Measurements from ENCODE around the gene CRYBA4. TPM values are rescaled to one million over a fixed set of nuclear protein-coding genes. Genes with fewer than 3 reads are reported as not detected.

Gene CRYBA4
- polyA plus RNA-seq, 1 of the 3 experiments (the other 2 are of a cell fraction) = not detected

- Histone ChIP-seq H3K4me1 (ENCODE audit: control insufficient read depth in 1 of 2, insufficient read depth in 2 of 2, low read depth in 1 of 2, low read length in 1 of 2) (peaks cover 3 to 11% of the 10 kb centered on the region in 2 experiments; a peak in 3 of 4 replicates), H3K27me3 (ENCODE audit: insufficient read depth) (no peaks in the 10 kb centered on the region), H3K9me3 (no peaks in the 10 kb centered on the region), H2AFZ (ENCODE audit: low read depth) (no peak overlapping the region), H3K79me2 (ENCODE audit: insufficient read depth) (no peaks in the 10 kb centered on the region), H3K27ac (ENCODE audit: low read depth in 2 of 2, low read length in 1 of 2) (no peak overlapping the region), H3K36me3 (replicated peaks in 1 of 2; ENCODE audit: control insufficient read depth in 1 of 2, insufficient read depth in 2 of 2, low read length in 1 of 2) (no peaks in the 10 kb centered on the region), H3K9ac (no peak overlapping the region), H3K4me3 (ENCODE audit: low read depth in 2 of 2, low read length in 1 of 2) (no peak overlapping the region), H3K4me2 (no peak overlapping the region), H3F3A (replicated peaks; ENCODE audit: insufficient read depth) (peaks cover 7% of the 10 kb centered on the region), H4K20me1 (ENCODE audit: insufficient read depth) (no peaks in the 10 kb centered on the region), H3K9me2 (no peaks in the 10 kb centered on the region)
- WGBS (ENCODE audit: low lambda C conversion rate) = 62% methylated on average over 2 of the region's 2 CpGs
- TF ChIP-seq RFX5 (IDR thresholded peaks at IDR 0.05; ENCODE audit: low read length) (no peak), SIN3A (IDR thresholded peaks at IDR 0.05; ENCODE audit: borderline replicate concordance, low read depth, low read length) (no peak), GATA2 (CRISPR knock-in tag; IDR thresholded peaks at IDR 0.05) (no peak), CTCF (IDR thresholded peaks at IDR 0.05) (no peak)
- DNase-seq = no peak
- POLR2A ChIA-PET = no interaction called here
- CTCF ChIA-PET = no interaction called here
Measured at GRCh38 chr22:26609287-26609686, 12.5 kb upstream of the CRYBA4 start.

GRCh38 chr22:26610072-26610958 is 11.4 kb upstream of the CRYBA4 start:
- ChIA-PET CTCF (interaction anchor here (1.0 kb wide), 1 partner anchor 59 kb away, joined by 3 read pairs; no protein-coding TSS in a partner anchor), POLR2A (no interaction called here)
- H3K4me3 ChIP-seq (ENCODE audit: low read depth in 2 of 2, low read length in 1 of 2) = no peak overlapping the region
- H3F3A ChIP-seq (replicated peaks; ENCODE audit: insufficient read depth) = peaks cover 7% of the 10 kb centered on the region
- no peaks in the 10 kb centered on the region for H3K9me3 ChIP-seq
- 28% methylated on average over 10 of the region's 12 CpGs for whole genome bisulfite sequencing (ENCODE audit: low lambda C conversion rate)
- no peaks in the 10 kb centered on the region for H3K9me2 ChIP-seq
- no peak overlapping the region for H2AFZ ChIP-seq (ENCODE audit: low read depth)
- H3K4me2 ChIP-seq = peak overlapping the region; percentile 37
- peak overlapping the region in 1 of 2 experiments; percentile 72; a peak in 2 of 4 replicates for H3K27ac ChIP-seq (ENCODE audit: low read depth in 2 of 2, low read length in 1 of 2)
- H3K4me1 ChIP-seq (ENCODE audit: control insufficient read depth in 1 of 2, insufficient read depth in 2 of 2, low read depth in 1 of 2, low read length in 1 of 2) = peaks cover 5 to 11% of the 10 kb centered on the region in 2 experiments; a peak in 3 of 4 replicates
- no peak for DNase-seq
- H3K9ac ChIP-seq = no peak overlapping the region
- no peaks in the 10 kb centered on the region for H3K36me3 ChIP-seq (replicated peaks in 1 of 2; ENCODE audit: control insufficient read depth in 1 of 2, insufficient read depth in 2 of 2, low read length in 1 of 2)
- no peaks in the 10 kb centered on the region for H4K20me1 ChIP-seq (ENCODE audit: insufficient read depth)
- no peaks in the 10 kb centered on the region for H3K79me2 ChIP-seq (ENCODE audit: insufficient read depth)
- no peaks in the 10 kb centered on the region for H3K27me3 ChIP-seq (ENCODE audit: insufficient read depth)
- TF ChIP-seq CTCF (IDR thresholded peaks at IDR 0.05) = no peak
- peak; percentile 85 for TF ChIP-seq JUND (IDR thresholded peaks at IDR 0.05)
- TF ChIP-seq SMC3 (IDR thresholded peaks at IDR 0.05; ENCODE audit: low read depth, low read length) = no peak
- TF ChIP-seq GATA2 (CRISPR knock-in tag; IDR thresholded peaks at IDR 0.05) = no peak
- TF ChIP-seq USF1 (IDR thresholded peaks at IDR 0.05; ENCODE audit: borderline replicate concordance, low read depth) = no peak; the same call in 1 of the 2 replicates
- no peak for TF ChIP-seq RAD21 (IDR thresholded peaks at IDR 0.05; ENCODE audit: low read length)
- TF ChIP-seq CHD2 (IDR thresholded peaks at IDR 0.05; ENCODE audit: low read length, partially characterized antibody) = no peak
- no peak for TF ChIP-seq YY1 (IDR thresholded peaks at IDR 0.05; ENCODE audit: low read depth)
- peak; percentile 96 for TF ChIP-seq MEF2A (IDR thresholded peaks at IDR 0.05; ENCODE audit: borderline replicate concordance, low read depth)
- TF ChIP-seq RXRA (IDR thresholded peaks at IDR 0.05; ENCODE audit: borderline replicate concordance, low read depth) = peak; percentile 64; the same call in 1 of the 2 replicates
- TF ChIP-seq EP300 (IDR thresholded peaks at IDR 0.05; ENCODE audit: borderline replicate concordance in 1 of 2, low read depth in 1 of 2, low read length in 1 of 2) = peak in 1 of 2 experiments; percentile 79; a peak in 1 of 4 replicates
- TF ChIP-seq EZH2phosphoT487 (IDR thresholded peaks at IDR 0.05; ENCODE audit: borderline replicate concordance, low read depth) = no peak
- no peak for TF ChIP-seq RCOR1 (IDR thresholded peaks at IDR 0.05; ENCODE audit: low read length)
- TF ChIP-seq GABPA (IDR thresholded peaks at IDR 0.05; ENCODE audit: low read depth) = no peak
- no peak for TF ChIP-seq MXI1 (IDR thresholded peaks at IDR 0.05; ENCODE audit: low read depth, low read length)
- peak; percentile 79 for TF ChIP-seq TEAD4 (IDR thresholded peaks at IDR 0.05; ENCODE audit: borderline replicate concordance, insufficient read depth)
- no peak for TF ChIP-seq USF2 (IDR thresholded peaks at IDR 0.05; ENCODE audit: borderline replicate concordance, low read depth, low read length)
- TF ChIP-seq POLR2AphosphoS5 (IDR thresholded peaks at IDR 0.05; ENCODE audit: low read depth, low read length) = peak; percentile 48; the same call in 1 of the 2 replicates
